GM12878 (cell line): Measurements from ENCODE around the gene ETF1. TPM values are rescaled to one million over a fixed set of nuclear protein-coding genes. Genes with fewer than 3 reads are reported as not detected.

Experiments used
- ATAC-seq: fragments of 200-7000 bp; cut with Tn5 transposase; 3 replicates; pipeline ENCODE4 v1.9.1; 2020; ENCODE audit warnings: mild to moderate bottlenecking, moderate library complexity
- BruUV-seq: library from RNA; stranded (reverse); fragments of 400-500 nt; replicated peaks from 2 replicates; lab custom pipeline; 2021; lab: Mats Ljungman, UMichigan
- CTCF ChIA-PET: fragments of 300-600 bp; sonication (Branson Sonifier 250); formaldehyde crosslinking; extraction: SDS; loops from one replicate; lab custom pipeline; 2021; ENCODE audit warnings: inconsistent platforms; lab: Yijun Ruan, JAX
- POLR2A ChIA-PET: fragments of 350-600 bp; formaldehyde crosslinking; extraction: SDS; loops from one replicate; lab custom pipeline; 2021; ENCODE audit warnings: inconsistent platforms; lab: Charles Lee
- RAD21 ChIA-PET: fragments of 300-600 bp; sonication (Branson Sonifier 250); formaldehyde crosslinking; loops from one replicate; lab custom pipeline; 2023; ENCODE audit warnings: antibody characterized with exemption; ENCODE audit not compliant: unreplicated experiment; lab: Charles Lee
- SMC1A ChIA-PET: fragments of 300-600 bp; sonication (Branson Sonifier 250); formaldehyde crosslinking; loops from one replicate; lab custom pipeline; 2023; ENCODE audit not compliant: unreplicated experiment, uncharacterized antibody; lab: Charles Lee
- DNase-seq: peaks from one replicate; pipeline ENCODE4 v3.0.0-alpha.2; 2011; ENCODE audit warnings: low read depth, low spot score
- FAIRE-seq: peaks from 3 replicates; lab custom pipeline; 2011; peaks lifted over from hg19 to GRCh38; lab: Jason Lieb, UNC
- H2AFZ ChIP-seq: 2 replicates; pipeline ENCODE4 v1.6.0; 2011; ENCODE audit warnings: low read depth, low read length, control low read depth; ENCODE audit not compliant: control insufficient read depth
- H3K27ac ChIP-seq: 2 replicates; pipeline ENCODE4 v1.5.1; 2011; ENCODE audit warnings: control low read depth; ENCODE audit not compliant: control insufficient read depth, insufficient read depth
- H3K27me3 ChIP-seq, 2 experiments: replicated peaks in 1 of 2; 2 replicates each; pipeline versions ENCODE4 v1.6.0 to v1.6.1; 2011; ENCODE audit warnings: low read length in 1 of 2; ENCODE audit not compliant: control insufficient read depth in 2 of 2, insufficient read depth in 2 of 2
- H3K36me3 ChIP-seq, 2 experiments: 2 replicates each; pipeline ENCODE4 v1.5.1; 2011; ENCODE audit warnings: low read length in 1 of 2; ENCODE audit not compliant: control insufficient read depth in 2 of 2, insufficient read depth in 2 of 2
- H3K4me1 ChIP-seq: 2 replicates; pipeline ENCODE4 v1.6.1; 2011; ENCODE audit warnings: mild to moderate bottlenecking, low read length, moderate library complexity, mixed read lengths; ENCODE audit not compliant: control insufficient read depth, insufficient read depth
- H3K4me2 ChIP-seq: 2 replicates; pipeline ENCODE4 v1.6.0; 2011; ENCODE audit warnings: control low read depth; ENCODE audit not compliant: control insufficient read depth, insufficient read depth
- H3K4me3 ChIP-seq: fragments of 200-600 bp; sonication (generic); 2 replicates; pipeline ENCODE4 v1.5.1; 2016
- H3K79me2 ChIP-seq: 2 replicates; pipeline ENCODE4 v1.6.0; 2011; ENCODE audit warnings: low read length; ENCODE audit not compliant: control insufficient read depth, insufficient read depth
- H3K9ac ChIP-seq: 2 replicates; pipeline ENCODE4 v1.8.0; 2011; ENCODE audit warnings: low read length, control low read depth, mixed read lengths; ENCODE audit not compliant: control insufficient read depth, insufficient read depth
- H3K9me3 ChIP-seq: replicated peaks from 3 replicates; pipeline ENCODE4 v1.5.1; 2011; ENCODE audit warnings: mild to moderate bottlenecking, low read length; ENCODE audit not compliant: control insufficient read depth, insufficient read depth
- H4K20me1 ChIP-seq: 2 replicates; pipeline ENCODE4 v1.6.0; 2011; ENCODE audit not compliant: control insufficient read depth, insufficient read depth
- CHD2 ChIP-seq: IDR thresholded peaks from 2 replicates; pipeline ENCODE4 v1.6.1; 2011; ENCODE audit warnings: low read depth, low read length, improper control_type of control experiment, borderline replicate concordance
- CREM ChIP-seq: IDR thresholded peaks from 2 replicates; pipeline ENCODE4 v1.6.1; 2014; ENCODE audit warnings: antibody characterized with exemption, low read depth
- GATAD2B ChIP-seq: fragments of 450-650 bp; conservative IDR thresholded peaks from 2 replicates; pipeline ENCODE4 v1.6.1; 2017; ENCODE audit warnings: low read depth, mild to moderate bottlenecking, moderate library complexity
- KLF5 ChIP-seq: fragments of 450-650 bp; IDR thresholded peaks from 2 replicates; pipeline ENCODE4 v1.6.1; 2014; ENCODE audit warnings: mild to moderate bottlenecking; ENCODE audit not compliant: partially characterized antibody
- MAX ChIP-seq: IDR thresholded peaks from 2 replicates; pipeline ENCODE4 v1.6.1; 2012; ENCODE audit warnings: low read depth, low read length, improper control_type of control experiment
- NFYA ChIP-seq: IDR thresholded peaks from 2 replicates; pipeline ENCODE4 v1.6.1; 2011; ENCODE audit warnings: low read depth, mild to moderate bottlenecking, low read length, improper control_type of control experiment, borderline replicate concordance
- NR2C2 ChIP-seq: IDR thresholded peaks from 2 replicates; pipeline ENCODE4 v1.6.1; 2011; ENCODE audit warnings: borderline replicate concordance, low read depth; ENCODE audit not compliant: control insufficient read depth, insufficient read length
- PML ChIP-seq: IDR thresholded peaks from 2 replicates; pipeline ENCODE4 v1.6.1; 2012; ENCODE audit warnings: low read length, inconsistent platforms
- RELB ChIP-seq: fragments of 450-650 bp; IDR thresholded peaks from 2 replicates; pipeline ENCODE4 v1.6.1; 2017; ENCODE audit warnings: low read depth, mild to moderate bottlenecking, moderate library complexity
- SMC3 ChIP-seq: IDR thresholded peaks from 2 replicates; pipeline ENCODE4 v1.6.1; 2011; ENCODE audit warnings: low read length, improper control_type of control experiment, borderline replicate concordance
- SREBF1 ChIP-seq: IDR thresholded peaks from 2 replicates; pipeline ENCODE4 v1.6.1; 2012; ENCODE audit warnings: mild to moderate bottlenecking, low read length
- ZBED1 ChIP-seq: IDR thresholded peaks from 2 replicates; pipeline ENCODE4 v1.6.1; 2016; ENCODE audit warnings: borderline replicate concordance
- WGBS: methylation state at CpG from one replicate; pipeline ENCODE4 v1.1.6; 2016; ENCODE audit warnings: low lambda C conversion rate; ENCODE audit not compliant: insufficient replicate concordance, insufficient coverage; ENCODE audit errors: missing lambda C conversion rate; 5-methylcytosine and 5-hydroxymethylcytosine counted together
- in situ Hi-C: fragments of 300-500 bp; cut with MboI; formaldehyde crosslinking; loops from 9 replicates; pipeline ENCODE4 v1.14.3; 2018; ENCODE audit warnings: mixed read lengths
- intact Hi-C: fragments of 100-400 bp; cut with micrococcal nuclease; formaldehyde crosslinking; loops from one replicate; pipeline ENCODE4 v1.14.2; 2022; ENCODE audit not compliant: unreplicated experiment
- polyA plus RNA-seq, 11 experiments: library from polyadenylated mRNA; depleted of rRNA in 4 of 11; unstranded in 6 of 11; stranded (reverse) in 5 of 11; fragments of >200 nt; fragmentation: Nextera tagmentation in 4 of 11; fragmentation: Illumina TruSeq in 1 of 11; extraction: Ambion mirVana in 4 of 11; extraction: Trizol in 1 of 11; gene quantifications; 1 replicate in 1 of 11; 2 replicates in 10 of 11; pipeline versions ENCODE4 v1.2.1 to v1.2.3, GENCODE V29; 2011 to 2016; ENCODE audit warnings: inconsistent platforms in 2 of 11, missing spikeins in 2 of 11, low read depth in 1 of 11
- total RNA-seq, 4 experiments: library from RNA; depleted of rRNA in 3 of 4; stranded (reverse); fragments of >200 nt in 3 of 4; fragmentation: Illumina TruSeq in 1 of 4; extraction: Trizol in 1 of 4; gene quantifications; 2 replicates each; pipeline versions ENCODE4 v1.2.1 to v1.2.3, GENCODE V29; 2013 to 2021
- TF ChIP-seq, protein P1 (sequence below): fragments of 450-650 bp; IDR thresholded peaks from 2 replicates; pipeline ENCODE4 v1.6.1; 2017; ENCODE audit warnings: antibody characterized with exemption, mild to moderate bottlenecking, moderate library complexity
- TF ChIP-seq, protein P2 (sequence below): fragments of 450-650 bp; IDR thresholded peaks from 2 replicates; pipeline ENCODE4 v1.6.1; 2017; ENCODE audit warnings: mild to moderate bottlenecking, moderate library complexity

The ETF1 gene
- total and polyA plus RNA-seq, 10 of the 15 experiments (the other 5 are each of a cell fraction or from before 2014, with no cell fraction given): 29.8 to 145 (median 108) TPM

- no peak for TF ChIP-seq RELB
These were observed 84.2 kb downstream of the ETF1 start (continued) for GRCh38 chr5:138458856-138459255.

GRCh38 chr5:138458384-138458783 is 84.7 kb downstream of the ETF1 start:
- H3K27me3 ChIP-seq: no peaks in the 10 kb centered on the region; a peak in 1 of 4 replicates
- TF ChIP-seq NR2C2 (no peak), PML (no peak), SREBF1 (no peak), ZBED1 (no peak), SMC3 (no peak), NFYA (no peak), GATAD2B (no peak), MAX (no peak), CREM (no peak), KLF5 (no peak), CHD2 (no peak)
- TF ChIP-seq, protein P1, sequence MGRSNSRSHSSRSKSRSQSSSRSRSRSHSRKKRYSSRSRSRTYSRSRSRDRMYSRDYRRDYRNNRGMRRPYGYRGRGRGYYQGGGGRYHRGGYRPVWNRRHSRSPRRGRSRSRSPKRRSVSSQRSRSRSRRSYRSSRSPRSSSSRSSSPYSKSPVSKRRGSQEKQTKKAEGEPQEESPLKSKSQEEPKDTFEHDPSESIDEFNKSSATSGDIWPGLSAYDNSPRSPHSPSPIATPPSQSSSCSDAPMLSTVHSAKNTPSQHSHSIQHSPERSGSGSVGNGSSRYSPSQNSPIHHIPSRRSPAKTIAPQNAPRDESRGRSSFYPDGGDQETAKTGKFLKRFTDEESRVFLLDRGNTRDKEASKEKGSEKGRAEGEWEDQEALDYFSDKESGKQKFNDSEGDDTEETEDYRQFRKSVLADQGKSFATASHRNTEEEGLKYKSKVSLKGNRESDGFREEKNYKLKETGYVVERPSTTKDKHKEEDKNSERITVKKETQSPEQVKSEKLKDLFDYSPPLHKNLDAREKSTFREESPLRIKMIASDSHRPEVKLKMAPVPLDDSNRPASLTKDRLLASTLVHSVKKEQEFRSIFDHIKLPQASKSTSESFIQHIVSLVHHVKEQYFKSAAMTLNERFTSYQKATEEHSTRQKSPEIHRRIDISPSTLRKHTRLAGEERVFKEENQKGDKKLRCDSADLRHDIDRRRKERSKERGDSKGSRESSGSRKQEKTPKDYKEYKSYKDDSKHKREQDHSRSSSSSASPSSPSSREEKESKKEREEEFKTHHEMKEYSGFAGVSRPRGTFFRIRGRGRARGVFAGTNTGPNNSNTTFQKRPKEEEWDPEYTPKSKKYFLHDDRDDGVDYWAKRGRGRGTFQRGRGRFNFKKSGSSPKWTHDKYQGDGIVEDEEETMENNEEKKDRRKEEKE: no peak
- TF ChIP-seq, protein P2, sequence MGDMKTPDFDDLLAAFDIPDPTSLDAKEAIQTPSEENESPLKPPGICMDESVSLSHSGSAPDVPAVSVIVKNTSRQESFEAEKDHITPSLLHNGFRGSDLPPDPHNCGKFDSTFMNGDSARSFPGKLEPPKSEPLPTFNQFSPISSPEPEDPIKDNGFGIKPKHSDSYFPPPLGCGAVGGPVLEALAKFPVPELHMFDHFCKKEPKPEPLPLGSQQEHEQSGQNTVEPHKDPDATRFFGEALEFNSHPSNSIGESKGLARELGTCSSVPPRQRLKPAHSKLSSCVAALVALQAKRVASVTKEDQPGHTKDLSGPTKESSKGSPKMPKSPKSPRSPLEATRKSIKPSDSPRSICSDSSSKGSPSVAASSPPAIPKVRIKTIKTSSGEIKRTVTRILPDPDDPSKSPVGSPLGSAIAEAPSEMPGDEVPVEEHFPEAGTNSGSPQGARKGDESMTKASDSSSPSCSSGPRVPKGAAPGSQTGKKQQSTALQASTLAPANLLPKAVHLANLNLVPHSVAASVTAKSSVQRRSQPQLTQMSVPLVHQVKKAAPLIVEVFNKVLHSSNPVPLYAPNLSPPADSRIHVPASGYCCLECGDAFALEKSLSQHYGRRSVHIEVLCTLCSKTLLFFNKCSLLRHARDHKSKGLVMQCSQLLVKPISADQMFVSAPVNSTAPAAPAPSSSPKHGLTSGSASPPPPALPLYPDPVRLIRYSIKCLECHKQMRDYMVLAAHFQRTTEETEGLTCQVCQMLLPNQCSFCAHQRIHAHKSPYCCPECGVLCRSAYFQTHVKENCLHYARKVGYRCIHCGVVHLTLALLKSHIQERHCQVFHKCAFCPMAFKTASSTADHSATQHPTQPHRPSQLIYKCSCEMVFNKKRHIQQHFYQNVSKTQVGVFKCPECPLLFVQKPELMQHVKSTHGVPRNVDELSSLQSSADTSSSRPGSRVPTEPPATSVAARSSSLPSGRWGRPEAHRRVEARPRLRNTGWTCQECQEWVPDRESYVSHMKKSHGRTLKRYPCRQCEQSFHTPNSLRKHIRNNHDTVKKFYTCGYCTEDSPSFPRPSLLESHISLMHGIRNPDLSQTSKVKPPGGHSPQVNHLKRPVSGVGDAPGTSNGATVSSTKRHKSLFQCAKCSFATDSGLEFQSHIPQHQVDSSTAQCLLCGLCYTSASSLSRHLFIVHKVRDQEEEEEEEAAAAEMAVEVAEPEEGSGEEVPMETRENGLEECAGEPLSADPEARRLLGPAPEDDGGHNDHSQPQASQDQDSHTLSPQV: no peak
- no peak overlapping the region for H3K27ac ChIP-seq
- RAD21 ChIA-PET: interaction anchor here (1.2 to 1.7 kb wide), 2 partner anchors 9 to 45 kb away, joined by 5 to 7 read pairs; no protein-coding TSS in a partner anchor
- no peaks in the 10 kb centered on the region for H4K20me1 ChIP-seq
- no peak overlapping the region for H3K4me3 ChIP-seq
- POLR2A ChIA-PET: interaction anchor here (1.5 kb wide), 1 partner anchor 85 kb away, joined by 5 read pairs; no protein-coding TSS in a partner anchor
- peaks cover 13% of the 10 kb centered on the region for H3K4me1 ChIP-seq
- H3K9ac ChIP-seq: no peak overlapping the region
- in situ Hi-C loops (no loop called here), intact Hi-C loops (no loop called here)
- H3K79me2 ChIP-seq: no peaks in the 10 kb centered on the region
- SMC1A ChIA-PET: no interaction called here
- no TSS peak for BruUV-seq
- no peaks in the 10 kb centered on the region for H3K9me3 ChIP-seq
- CTCF ChIA-PET: interaction anchor here (0.5 to 9.2 kb wide), 3 partner anchors 8 to 46 kb away, joined by 3 to 71 read pairs (median 8); no protein-coding TSS in a partner anchor
- H3K36me3 ChIP-seq: no peaks in the 10 kb centered on the region
- no peak overlapping the region for H3K4me2 ChIP-seq
- ATAC-seq: no peak
- DNase-seq: no peak
- H2AFZ ChIP-seq: no peak overlapping the region
- WGBS: 59% methylated on average over 11 of the region's 11 CpGs
- no peak for FAIRE-seq
